Astrocyte (in vitro differentiated cells and primary cell): ENCODE data around the gene KPNA3. TPM values are rescaled to one million over a fixed set of nuclear protein-coding genes. Genes with fewer than 3 reads are reported as not detected.

Experiments used
- DNase-seq: peaks from one replicate; pipeline ENCODE4 v3.0.0-alpha.2; 2010; ENCODE audit warnings: low read depth
- FAIRE-seq: peaks from 2 replicates; lab custom pipeline; 2011; peaks lifted over from hg19 to GRCh38; lab: Jason Lieb, UNC
- H2AFZ ChIP-seq: 2 replicates; pipeline ENCODE4 v1.6.0; 2012; ENCODE audit warnings: low read depth, low read length, inconsistent platforms
- H3K27ac ChIP-seq: 2 replicates; pipeline ENCODE4 v1.5.1; 2011; ENCODE audit warnings: low read depth, low read length, inconsistent platforms
- H3K27me3 ChIP-seq: 2 replicates; pipeline ENCODE4 v1.6.0; 2011; ENCODE audit warnings: low read length, inconsistent platforms; ENCODE audit not compliant: insufficient read depth
- H3K36me3 ChIP-seq: 2 replicates; pipeline ENCODE4 v1.5.1; 2011; ENCODE audit warnings: low read length, inconsistent platforms; ENCODE audit not compliant: insufficient read depth
- H3K4me1 ChIP-seq: 2 replicates; pipeline ENCODE4 v1.5.1; 2011; ENCODE audit warnings: low read length, inconsistent platforms; ENCODE audit not compliant: insufficient read depth
- H3K4me2 ChIP-seq: 2 replicates; pipeline ENCODE4 v1.6.0; 2012; ENCODE audit warnings: low read length, inconsistent platforms
- H3K4me3 ChIP-seq: 2 replicates; pipeline ENCODE4 v1.5.1; 2011; ENCODE audit warnings: low read depth, mild to moderate bottlenecking, low read length, inconsistent platforms; ENCODE audit not compliant: insufficient read depth
- H3K79me2 ChIP-seq: 2 replicates; pipeline ENCODE4 v1.6.0; 2012; ENCODE audit warnings: mild to moderate bottlenecking, low read length, inconsistent platforms; ENCODE audit not compliant: insufficient read depth
- H3K9ac ChIP-seq: 2 replicates; pipeline ENCODE4 v1.6.0; 2012; ENCODE audit warnings: mild to moderate bottlenecking, low read length, inconsistent platforms
- H3K9me3 ChIP-seq: 2 replicates; pipeline ENCODE4 v1.5.1; 2012; ENCODE audit warnings: low read depth, mild to moderate bottlenecking, low read length, inconsistent platforms; ENCODE audit not compliant: insufficient read depth
- H4K20me1 ChIP-seq: 2 replicates; pipeline ENCODE4 v1.6.0; 2012; ENCODE audit warnings: low read length, inconsistent platforms; ENCODE audit not compliant: insufficient read depth
- H3K27ac Mint-ChIP-seq: one replicate; pipeline ENCODE4 v1.8.0; 2021; ENCODE audit warnings: mild to moderate bottlenecking, mixed read lengths; ENCODE audit not compliant: unreplicated experiment
- H3K27me3 Mint-ChIP-seq: one replicate; pipeline ENCODE4 v1.8.0; 2021; ENCODE audit warnings: low read depth, mixed read lengths; ENCODE audit not compliant: unreplicated experiment
- H3K36me3 Mint-ChIP-seq: one replicate; pipeline ENCODE4 v1.8.0; 2021; ENCODE audit warnings: low read depth, mixed read lengths; ENCODE audit not compliant: unreplicated experiment
- H3K4me1 Mint-ChIP-seq: one replicate; pipeline ENCODE4 v1.8.0; 2021; ENCODE audit warnings: low read depth, mixed read lengths; ENCODE audit not compliant: unreplicated experiment
- H3K4me3 Mint-ChIP-seq: one replicate; pipeline ENCODE4 v1.8.0; 2021; ENCODE audit warnings: mild to moderate bottlenecking, moderate library complexity, mixed read lengths; ENCODE audit not compliant: unreplicated experiment
- H3K9me3 Mint-ChIP-seq: one replicate; pipeline ENCODE4 v1.8.0; 2021; ENCODE audit warnings: mild to moderate bottlenecking, mixed read lengths; ENCODE audit not compliant: unreplicated experiment
- CTCF ChIP-seq: IDR thresholded peaks from 2 replicates; pipeline ENCODE4 v1.5.1; 2011; ENCODE audit warnings: low read depth, mild to moderate bottlenecking, inconsistent platforms, low read length, moderate library complexity; ENCODE audit not compliant: insufficient read depth
- EZH2 ChIP-seq: IDR thresholded peaks from 2 replicates; pipeline ENCODE4 v1.6.1; 2012; ENCODE audit warnings: mild to moderate bottlenecking, low read length, inconsistent platforms; ENCODE audit not compliant: insufficient read depth
- total RNA-seq: library from RNA; stranded (reverse); gene quantifications from 2 replicates; pipeline ENCODE4 v1.2.1, GENCODE V29; 2021

The KPNA3 gene
- total RNA-seq, 1 donor from 2014 or later = 62.0 TPM

GRCh38 chr13:49777746-49778614 is 14.5 kb downstream of the KPNA3 start:
- TF ChIP-seq EZH2 (no peak), CTCF (no peak)
- Histone ChIP-seq H4K20me1 (peaks cover 92% of the 10 kb centered on the region), H3K27ac (no peak overlapping the region), H3K27me3 (no peaks in the 10 kb centered on the region), H3K9ac (no peak overlapping the region), H2AFZ (no peak overlapping the region), H3K9me3 (no peaks in the 10 kb centered on the region), H3K79me2 (peaks cover 99% of the 10 kb centered on the region), H3K4me1 (no peaks in the 10 kb centered on the region), H3K4me2 (no peak overlapping the region), H3K36me3 (no peaks in the 10 kb centered on the region), H3K4me3 (no peak overlapping the region)
- no peaks in the 10 kb centered on the region for H3K27me3 Mint-ChIP-seq
- H3K4me3 Mint-ChIP-seq = no peak overlapping the region
- H3K4me1 Mint-ChIP-seq = peaks cover 24% of the 10 kb centered on the region
- DNase-seq (no peak), FAIRE-seq (peak; percentile 20)
- H3K9me3 Mint-ChIP-seq = no peaks in the 10 kb centered on the region
- peaks cover 2% of the 10 kb centered on the region for H3K36me3 Mint-ChIP-seq
- peak overlapping the region; percentile 35 for H3K27ac Mint-ChIP-seq

- DNase-seq = peak; percentile 30
- no peak for TF ChIP-seq CTCF
- no peak for TF ChIP-seq EZH2
- H3K9ac ChIP-seq = no peak overlapping the region
- H3K4me3 ChIP-seq = no peak overlapping the region
- Mint-ChIP-seq H3K9me3 (no peaks in the 10 kb centered on the region), H3K36me3 (peaks cover 2% of the 10 kb centered on the region), H3K27ac (peak overlapping the region; percentile 74), H3K4me3 (no peak overlapping the region), H3K27me3 (no peaks in the 10 kb centered on the region), H3K4me1 (peaks cover 27% of the 10 kb centered on the region)
- no peak for FAIRE-seq
- no peaks in the 10 kb centered on the region for H3K9me3 ChIP-seq
- peaks cover 92% of the 10 kb centered on the region for H4K20me1 ChIP-seq
- H3K4me2 ChIP-seq = no peak overlapping the region
- no peak overlapping the region for H2AFZ ChIP-seq
- no peak overlapping the region for H3K27ac ChIP-seq
- H3K79me2 ChIP-seq = peaks cover 98% of the 10 kb centered on the region
- no peaks in the 10 kb centered on the region for H3K27me3 ChIP-seq
- no peaks in the 10 kb centered on the region for H3K36me3 ChIP-seq
- H3K4me1 ChIP-seq = no peaks in the 10 kb centered on the region
Measured at GRCh38 chr13:49776871-49777270, 15.6 kb downstream of the KPNA3 start.

- Histone ChIP-seq H3K4me3 (no peak overlapping the region), H3K36me3 (no peaks in the 10 kb centered on the region), H3K4me1 (no peaks in the 10 kb centered on the region), H3K79me2 (peaks cover 98% of the 10 kb centered on the region), H2AFZ (no peak overlapping the region), H3K9me3 (no peaks in the 10 kb centered on the region), H3K27me3 (no peaks in the 10 kb centered on the region), H3K4me2 (no peak overlapping the region), H3K9ac (no peak overlapping the region), H3K27ac (no peak overlapping the region), H4K20me1 (peaks cover 93% of the 10 kb centered on the region)
- Mint-ChIP-seq H3K4me3 (no peak overlapping the region), H3K4me1 (peaks cover 27% of the 10 kb centered on the region), H3K9me3 (no peaks in the 10 kb centered on the region), H3K27me3 (no peaks in the 10 kb centered on the region), H3K27ac (no peak overlapping the region), H3K36me3 (peaks cover 3% of the 10 kb centered on the region)
- DNase-seq (no peak), FAIRE-seq (no peak)
- TF ChIP-seq CTCF (no peak), EZH2 (no peak)
Measured at GRCh38 chr13:49774376-49775005, 18.0 kb downstream of the KPNA3 start.
